ENCODE measurements around the gene HDAC8. TPM values are rescaled to one million over a fixed set of nuclear protein-coding genes. Genes with fewer than 3 reads are reported as not detected.

The HDAC8 gene
- polyA plus RNA-seq, 1 donor from 2014 or later: 54.0 TPM

GRCh38 chrX:72539822-72540221 is 32.8 kb downstream of the HDAC8 start:
- Histone ChIP-seq H3K9me2 (ENCODE audit: insufficient read depth, low read length) (no peaks in the 10 kb centered on the region), H4K20me1 (ENCODE audit: insufficient read depth) (no peaks in the 10 kb centered on the region), H3F3A (ENCODE audit: insufficient read depth, low read length, poor library complexity, severe bottlenecking) (no peaks in the 10 kb centered on the region), H3K9me3 (ENCODE audit: low read length) (no peaks in the 10 kb centered on the region), H3K9ac (ENCODE audit: low read length) (no peak overlapping the region), H3K27ac (ENCODE audit: low read length) (no peak overlapping the region), H3K79me2 (replicated peaks; ENCODE audit: insufficient read depth, low read length) (no peaks in the 10 kb centered on the region), H3K4me3 (ENCODE audit: low read length) (no peak overlapping the region), H3K27me3 (ENCODE audit: insufficient read depth, low read depth, low read length) (no peaks in the 10 kb centered on the region), H2AFZ (ENCODE audit: low read depth, low read length) (no peak overlapping the region), H3K36me3 (ENCODE audit: insufficient read depth, low read length) (no peaks in the 10 kb centered on the region), H3K4me2 (ENCODE audit: low read length) (no peak overlapping the region)
- no peak for TF ChIP-seq CTCF (IDR thresholded peaks at IDR 0.05; ENCODE audit: poor library complexity, severe bottlenecking)
- no peak for TF ChIP-seq EZH2 (IDR thresholded peaks at IDR 0.05; ENCODE audit: borderline replicate concordance, insufficient read depth, low read length, poor library complexity, severe bottlenecking)
- no peak for TF ChIP-seq RAD21 (conservative IDR thresholded peaks at IDR 0.05)
- no peak for TF ChIP-seq POLR2AphosphoS5 (IDR thresholded peaks at IDR 0.05)
- no peak for TF ChIP-seq MXI1 (conservative IDR thresholded peaks at IDR 0.05; ENCODE audit: poor library complexity, severe bottlenecking)
- TF ChIP-seq, protein P1, sequence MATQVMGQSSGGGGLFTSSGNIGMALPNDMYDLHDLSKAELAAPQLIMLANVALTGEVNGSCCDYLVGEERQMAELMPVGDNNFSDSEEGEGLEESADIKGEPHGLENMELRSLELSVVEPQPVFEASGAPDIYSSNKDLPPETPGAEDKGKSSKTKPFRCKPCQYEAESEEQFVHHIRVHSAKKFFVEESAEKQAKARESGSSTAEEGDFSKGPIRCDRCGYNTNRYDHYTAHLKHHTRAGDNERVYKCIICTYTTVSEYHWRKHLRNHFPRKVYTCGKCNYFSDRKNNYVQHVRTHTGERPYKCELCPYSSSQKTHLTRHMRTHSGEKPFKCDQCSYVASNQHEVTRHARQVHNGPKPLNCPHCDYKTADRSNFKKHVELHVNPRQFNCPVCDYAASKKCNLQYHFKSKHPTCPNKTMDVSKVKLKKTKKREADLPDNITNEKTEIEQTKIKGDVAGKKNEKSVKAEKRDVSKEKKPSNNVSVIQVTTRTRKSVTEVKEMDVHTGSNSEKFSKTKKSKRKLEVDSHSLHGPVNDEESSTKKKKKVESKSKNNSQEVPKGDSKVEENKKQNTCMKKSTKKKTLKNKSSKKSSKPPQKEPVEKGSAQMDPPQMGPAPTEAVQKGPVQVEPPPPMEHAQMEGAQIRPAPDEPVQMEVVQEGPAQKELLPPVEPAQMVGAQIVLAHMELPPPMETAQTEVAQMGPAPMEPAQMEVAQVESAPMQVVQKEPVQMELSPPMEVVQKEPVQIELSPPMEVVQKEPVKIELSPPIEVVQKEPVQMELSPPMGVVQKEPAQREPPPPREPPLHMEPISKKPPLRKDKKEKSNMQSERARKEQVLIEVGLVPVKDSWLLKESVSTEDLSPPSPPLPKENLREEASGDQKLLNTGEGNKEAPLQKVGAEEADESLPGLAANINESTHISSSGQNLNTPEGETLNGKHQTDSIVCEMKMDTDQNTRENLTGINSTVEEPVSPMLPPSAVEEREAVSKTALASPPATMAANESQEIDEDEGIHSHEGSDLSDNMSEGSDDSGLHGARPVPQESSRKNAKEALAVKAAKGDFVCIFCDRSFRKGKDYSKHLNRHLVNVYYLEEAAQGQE (IDR thresholded peaks at IDR 0.05; ENCODE audit: borderline replicate concordance): no peak
- TF ChIP-seq EP300 (conservative IDR thresholded peaks at IDR 0.05; ENCODE audit: poor library complexity, severe bottlenecking): no peak
- TF ChIP-seq TAF1 (IDR thresholded peaks at IDR 0.05; ENCODE audit: low read depth): no peak
- TF ChIP-seq SMC3 (conservative IDR thresholded peaks at IDR 0.05; ENCODE audit: poor library complexity): no peak

DNA sequence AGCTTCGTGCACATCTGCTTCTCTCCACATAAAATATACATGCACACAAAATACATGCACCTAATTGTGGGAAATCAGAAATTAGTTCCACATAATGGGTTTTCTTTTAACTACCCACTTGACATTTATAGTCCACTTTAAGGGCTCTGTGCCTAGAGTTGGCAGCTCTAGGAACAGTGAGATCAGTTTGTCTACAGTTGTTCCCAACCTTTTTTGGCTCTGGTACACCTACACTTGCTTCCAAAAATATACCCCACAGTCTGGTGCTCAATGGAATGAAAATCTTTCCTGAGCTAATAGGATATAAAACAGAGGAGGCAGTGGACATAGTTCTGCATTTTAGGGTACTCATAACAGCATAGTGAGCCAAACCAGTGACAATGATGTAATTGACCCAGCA is 36.1 kb downstream of the HDAC8 start:
- no peaks in the 10 kb centered on the region for H4K20me1 ChIP-seq (ENCODE audit: insufficient read depth)
- no peak overlapping the region for H3K4me2 ChIP-seq (ENCODE audit: low read length)
- H3F3A ChIP-seq (ENCODE audit: insufficient read depth, low read length, poor library complexity, severe bottlenecking): no peaks in the 10 kb centered on the region
- TF ChIP-seq CTCF (IDR thresholded peaks at IDR 0.05; ENCODE audit: poor library complexity, severe bottlenecking): no peak
- TF ChIP-seq EZH2 (IDR thresholded peaks at IDR 0.05; ENCODE audit: borderline replicate concordance, insufficient read depth, low read length, poor library complexity, severe bottlenecking): no peak
- TF ChIP-seq SMC3 (conservative IDR thresholded peaks at IDR 0.05; ENCODE audit: poor library complexity): no peak
- TF ChIP-seq, protein P1 (IDR thresholded peaks at IDR 0.05; ENCODE audit: borderline replicate concordance): no peak
- no peak for TF ChIP-seq POLR2AphosphoS5 (IDR thresholded peaks at IDR 0.05)
- H3K9me2 ChIP-seq (ENCODE audit: insufficient read depth, low read length): no peaks in the 10 kb centered on the region
- no peak overlapping the region for H3K27ac ChIP-seq (ENCODE audit: low read length)
- H3K9me3 ChIP-seq (ENCODE audit: low read length): no peaks in the 10 kb centered on the region
- no peak overlapping the region for H2AFZ ChIP-seq (ENCODE audit: low read depth, low read length)
- no peak overlapping the region for H3K9ac ChIP-seq (ENCODE audit: low read length)
- H3K79me2 ChIP-seq (replicated peaks; ENCODE audit: insufficient read depth, low read length): no peaks in the 10 kb centered on the region
- no peak overlapping the region for H3K4me3 ChIP-seq (ENCODE audit: low read length)
- no peaks in the 10 kb centered on the region for H3K27me3 ChIP-seq (ENCODE audit: insufficient read depth, low read depth, low read length)
- H3K36me3 ChIP-seq (ENCODE audit: insufficient read depth, low read length): no peaks in the 10 kb centered on the region

All from neural cell (in vitro differentiated cells).